HG03045 (cell line): ENCODE results near the gene MYCBP.

Experiments used
- ATAC-seq: cut with Tn5 transposase; IDR thresholded peaks from one replicate; pipeline ENCODE4 v1.9.1; 2021; ENCODE audit warnings: mild to moderate bottlenecking, moderate library complexity; ENCODE audit not compliant: unreplicated experiment

Gene MYCBP

DNA sequence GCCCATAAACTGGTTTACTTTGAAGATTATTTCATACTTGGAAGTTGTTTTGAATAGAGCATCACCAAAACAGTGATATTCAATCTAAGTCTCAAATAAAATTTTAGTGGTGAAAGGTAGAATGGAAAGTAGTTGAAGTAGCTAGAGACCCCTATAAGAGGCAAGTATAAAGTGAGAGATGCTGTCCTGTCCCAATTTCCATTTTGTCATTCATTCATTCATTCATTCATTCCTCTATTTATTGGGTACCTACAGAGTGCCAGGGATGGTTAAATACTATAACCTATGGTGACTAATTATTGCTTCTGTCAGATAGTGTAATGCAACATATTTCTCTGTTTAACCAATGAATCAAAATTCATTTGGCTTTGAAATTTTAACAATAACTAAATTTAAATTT, 46.3 kb downstream of the MYCBP start:
- ATAC-seq = no peak

DNA sequence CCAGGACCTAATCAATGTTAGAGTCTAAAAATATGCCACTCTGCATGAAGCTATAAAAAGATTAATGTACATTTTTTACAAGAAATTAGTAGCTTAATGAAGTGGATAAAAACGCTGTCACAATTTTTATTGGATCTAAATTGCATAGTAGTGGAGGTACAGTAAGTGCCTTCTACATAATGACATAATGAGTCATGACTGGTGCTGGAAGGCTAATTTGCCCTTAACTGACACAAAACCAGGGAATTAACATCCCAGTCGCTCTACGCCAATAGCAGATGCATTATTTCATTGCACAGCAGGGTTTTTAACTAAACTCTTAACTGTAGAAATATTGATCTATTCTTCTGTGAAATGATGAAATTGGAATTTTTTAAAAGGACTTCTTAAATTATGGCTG, 46.9 kb downstream of the MYCBP start:
- no peak for ATAC-seq

GRCh38 chr1:38820860-38821259, 52.3 kb downstream of the MYCBP start:
- ATAC-seq = no peak

DNA sequence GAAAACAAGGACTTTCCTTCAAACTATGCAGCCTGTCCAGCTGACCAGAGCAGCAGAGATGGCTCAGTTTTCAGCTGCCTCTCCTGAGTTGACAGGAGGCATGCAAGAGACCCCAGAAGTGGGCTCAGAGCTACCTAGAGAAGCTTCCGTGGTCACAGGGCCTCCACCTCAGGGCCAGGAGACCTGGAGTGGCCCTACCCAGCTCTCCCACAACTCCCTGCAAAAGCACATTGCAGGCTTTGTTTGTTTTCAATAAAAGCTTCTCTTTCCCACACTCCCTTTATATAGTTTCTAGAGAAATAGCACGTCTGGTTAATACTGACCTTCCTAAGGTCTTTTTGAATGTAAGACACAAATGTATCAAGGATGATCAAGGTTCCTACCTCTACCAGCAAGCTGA, 53.6 kb downstream of the MYCBP start:
- ATAC-seq = no peak

GRCh38 chr1:38819040-38819439, 54.1 kb downstream of the MYCBP start:
- no peak for ATAC-seq

DNA sequence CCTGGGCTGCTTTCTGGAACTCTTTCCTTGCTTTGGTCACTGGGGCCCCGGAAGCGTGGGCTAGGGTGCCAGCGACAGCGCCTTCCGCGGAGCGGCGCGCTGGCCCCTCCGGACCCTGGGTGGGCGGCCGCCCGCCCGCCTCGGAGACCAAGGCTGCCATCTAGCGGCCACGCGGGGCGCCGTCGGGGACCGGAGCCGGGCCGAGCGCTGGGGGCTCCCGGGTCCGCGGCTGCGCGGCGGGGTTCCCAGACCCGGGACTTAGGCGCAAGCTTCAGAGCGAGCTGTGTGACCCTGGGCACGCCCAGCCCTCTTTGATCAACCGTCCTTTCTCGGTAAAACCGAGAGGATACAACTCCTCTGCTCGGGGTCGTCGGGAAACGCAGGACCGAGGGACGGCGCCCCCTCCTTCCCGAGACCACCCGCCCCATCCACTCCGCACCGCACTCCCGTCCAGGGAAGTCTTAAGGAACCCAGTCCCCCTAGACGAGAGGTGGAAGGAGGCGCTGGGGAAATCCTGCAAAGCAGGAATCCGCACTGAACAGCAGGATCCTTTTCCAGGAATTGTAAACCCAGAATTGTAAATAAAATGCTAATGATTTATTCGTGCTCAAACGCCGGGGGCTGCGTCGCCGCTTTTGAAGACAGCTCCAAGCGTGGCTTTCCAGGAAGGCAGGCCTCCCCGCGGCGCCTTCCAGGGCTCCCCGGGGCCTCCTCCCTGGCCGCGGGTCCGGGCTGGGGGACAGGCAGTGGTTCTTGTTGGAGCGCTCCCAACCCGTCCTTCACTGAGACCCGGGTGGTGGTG, 54.8 kb downstream of the MYCBP start:
- ATAC-seq = no peak

GRCh38 chr1:38817267-38818174, 55.6 kb downstream of the MYCBP start:
- no peak for ATAC-seq

DNA sequence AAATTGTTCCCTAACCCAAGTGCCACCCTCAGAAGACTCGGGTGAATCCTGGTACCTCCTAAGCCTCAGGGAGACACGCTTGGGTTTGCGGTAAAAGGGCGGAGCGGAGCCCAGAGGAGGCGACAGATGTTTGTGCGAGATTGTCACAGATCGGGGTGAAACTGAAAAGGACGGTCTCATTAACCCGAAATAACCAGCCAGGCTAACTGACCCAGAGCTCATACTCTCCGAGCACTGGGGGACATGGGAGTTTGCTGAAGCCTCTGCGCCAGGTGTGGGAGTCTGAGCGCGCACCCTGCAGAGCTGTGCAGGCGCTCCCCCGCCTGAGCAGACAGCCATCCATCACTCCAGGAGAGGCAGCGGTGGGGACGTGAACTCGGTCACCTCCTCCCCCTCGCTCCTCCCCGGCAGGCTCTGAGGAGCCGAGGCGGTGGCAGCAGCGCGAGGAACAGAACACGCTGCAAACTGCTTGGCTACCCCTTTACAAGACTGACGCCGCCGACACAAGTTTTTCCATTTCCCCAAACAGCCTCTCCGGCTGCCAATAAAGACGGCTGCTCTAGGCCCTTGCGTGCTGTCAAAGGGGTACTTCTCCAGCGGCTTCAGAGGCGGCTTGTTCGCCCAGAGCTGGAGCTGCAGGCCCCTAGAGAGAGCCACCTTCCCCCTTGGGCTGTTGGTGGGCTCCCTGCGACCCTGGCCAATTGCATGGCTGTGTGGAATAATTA, 57.1 kb downstream of the MYCBP start:
- ATAC-seq = peak; percentile 88

DNA sequence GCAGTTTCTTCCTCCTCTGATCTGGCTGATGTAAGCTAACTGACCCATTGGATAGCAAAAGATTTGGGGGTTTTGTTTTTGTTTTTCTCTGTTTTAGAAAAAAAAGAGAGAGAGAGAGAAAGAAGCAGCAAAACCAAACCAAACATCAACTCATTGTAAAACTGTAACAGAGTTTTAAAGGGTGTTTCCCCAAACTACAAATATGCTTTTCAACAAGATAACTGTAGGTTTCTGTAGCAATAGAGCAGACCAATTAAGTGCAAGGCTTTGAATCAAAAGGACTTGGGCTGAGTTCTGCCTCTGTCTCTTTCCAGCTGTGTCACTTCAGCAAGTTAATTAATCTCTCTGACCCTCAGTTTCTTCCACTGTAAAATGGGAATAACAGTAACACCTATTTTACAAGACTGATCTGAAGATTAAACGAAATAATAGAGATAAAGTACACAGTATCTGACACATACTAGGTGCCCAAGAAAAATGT, 58.1 kb downstream of the MYCBP start:
- no peak for ATAC-seq

DNA sequence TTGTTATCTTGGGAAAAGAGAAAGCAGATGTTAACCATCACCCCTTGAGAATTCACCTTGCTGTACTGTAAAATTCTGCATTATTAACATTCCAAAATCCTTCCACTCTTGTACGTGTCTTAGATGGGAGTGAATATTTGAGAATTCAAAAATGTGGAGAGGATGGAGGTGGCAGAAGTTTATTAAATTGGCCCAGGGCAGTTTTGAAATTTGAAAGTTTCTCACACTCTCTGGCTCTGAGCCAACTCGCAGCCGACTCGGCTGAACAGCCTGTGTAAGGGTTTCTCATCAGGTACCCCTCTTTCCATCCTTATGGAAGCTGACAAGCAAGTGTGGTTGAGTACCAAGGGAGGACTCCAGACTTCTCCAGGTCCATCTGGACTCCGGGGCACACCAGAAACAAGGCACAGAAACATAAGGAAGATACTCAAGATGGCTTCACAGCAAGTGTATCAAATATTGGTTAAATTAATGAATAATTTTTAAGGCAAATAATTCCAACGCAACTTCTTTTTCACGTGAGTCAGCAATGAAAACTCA, 58.6 kb downstream of the MYCBP start:
- no peak for ATAC-seq

GRCh38 chr1:38812981-38813380, 60.2 kb downstream of the MYCBP start:
- no peak for ATAC-seq
